Activated CD4-positive, alpha-beta T cell treated with anti-CD3 and anti-CD28 coated beads for 24 hours (primary cell): ENCODE data around the gene UBE3A.

ENCODE experiments used
- DNase-seq, 2 donors: peaks; one replicate each; pipeline ENCODE4 v3.0.0-alpha.2; 2020; ENCODE audit warnings: low read depth in 2 of 2

Gene UBE3A

DNA sequence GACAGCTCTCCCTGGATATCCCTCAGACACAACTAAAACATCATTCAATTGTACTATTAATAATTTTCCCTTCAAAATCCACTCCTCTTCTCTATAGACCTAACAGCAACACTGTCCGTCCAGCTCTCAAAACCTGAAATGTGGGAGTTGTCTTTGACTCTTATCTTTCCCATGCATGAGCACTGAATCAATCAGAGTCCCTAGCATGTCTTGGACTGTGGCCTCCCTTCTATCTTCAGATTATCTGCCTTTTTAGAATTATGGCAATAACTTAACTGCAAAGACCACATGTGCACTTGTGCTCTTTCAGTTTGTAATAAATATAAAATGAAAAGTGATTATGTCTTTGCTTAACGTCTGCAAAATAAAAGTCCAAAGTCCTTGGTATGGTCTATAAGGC is 107.0 kb downstream of the UBE3A start:
- no peak for DNase-seq

DNA sequence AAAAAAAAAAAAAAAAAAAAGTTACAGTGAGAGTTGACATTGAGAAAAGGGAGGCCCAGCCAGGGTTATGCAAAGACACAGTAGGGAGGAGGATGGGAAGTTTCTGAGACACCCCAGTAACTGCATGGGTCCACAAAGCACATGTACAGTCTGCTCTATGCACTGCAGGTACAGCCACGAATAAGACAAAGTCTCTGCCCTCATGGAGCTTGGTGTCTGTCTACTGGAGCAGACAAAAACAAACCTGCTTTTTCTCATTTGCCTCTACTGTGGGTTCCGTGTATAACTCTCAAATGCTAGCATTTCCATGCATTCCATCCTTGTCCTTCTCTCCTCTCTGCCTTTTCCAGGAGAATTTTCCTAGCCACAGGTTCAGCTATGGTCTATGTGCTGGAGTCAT is 107.4 kb downstream of the UBE3A start:
- DNase-seq, result no peak

DNA sequence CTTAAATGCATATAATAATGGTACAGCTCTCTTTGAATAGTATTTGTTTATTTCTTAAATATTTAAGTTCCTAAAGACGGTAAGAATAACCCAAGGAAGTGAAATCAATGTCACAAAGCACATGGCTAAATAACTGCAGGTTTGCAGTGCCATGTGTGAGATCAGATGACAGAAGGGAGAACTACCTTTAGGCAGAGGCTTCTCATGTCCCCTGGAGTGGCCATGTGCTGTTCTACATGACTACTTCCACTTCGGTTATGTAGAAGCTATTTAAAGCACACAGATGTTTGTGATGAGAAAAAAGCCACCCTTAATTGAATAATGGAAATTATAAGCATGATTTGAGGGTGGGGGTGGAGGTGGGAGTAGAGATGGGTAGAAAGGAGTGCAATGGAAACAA is 109.1 kb downstream of the UBE3A start:
- DNase-seq, result no peak

DNA sequence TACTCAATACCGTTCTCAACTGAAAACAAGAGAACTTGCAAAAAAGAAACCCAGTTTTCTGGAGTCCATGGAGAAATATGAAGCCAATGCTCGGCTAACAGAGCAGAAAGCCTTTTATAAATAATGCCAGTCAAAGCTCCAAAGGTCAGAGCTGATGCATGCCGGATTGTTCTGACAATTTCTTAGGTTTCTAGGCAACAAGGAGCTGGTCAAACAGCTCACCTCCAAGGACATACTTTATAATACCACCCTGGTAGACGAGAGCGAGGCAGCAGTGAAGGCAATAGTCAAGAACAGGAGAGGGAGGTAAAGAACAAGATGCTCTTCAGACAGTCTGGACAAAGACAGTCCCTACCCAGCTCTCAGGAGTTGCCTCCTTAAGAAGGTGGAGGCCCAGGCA is 111.1 kb downstream of the UBE3A start:
- DNase-seq, result no peak

DNA sequence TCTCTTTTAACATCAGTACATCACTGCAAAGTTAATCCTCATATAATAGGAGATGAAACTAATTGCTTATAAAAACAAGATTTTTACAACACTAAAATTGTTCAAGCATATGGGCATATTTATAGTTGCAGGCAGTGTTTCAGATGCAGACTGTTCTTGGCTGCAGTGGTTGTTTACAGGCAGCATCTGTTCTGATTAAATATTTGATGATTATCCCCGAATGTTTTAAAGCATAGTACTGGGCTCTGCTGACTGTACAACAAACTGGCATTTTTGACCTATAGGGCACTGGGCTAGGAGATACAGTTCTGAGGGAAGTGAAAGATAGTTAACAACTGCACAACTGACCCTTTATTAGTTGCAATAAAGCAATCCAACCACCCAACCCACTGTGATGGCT is 113.6 kb downstream of the UBE3A start:
- DNase-seq, result no peak

DNA sequence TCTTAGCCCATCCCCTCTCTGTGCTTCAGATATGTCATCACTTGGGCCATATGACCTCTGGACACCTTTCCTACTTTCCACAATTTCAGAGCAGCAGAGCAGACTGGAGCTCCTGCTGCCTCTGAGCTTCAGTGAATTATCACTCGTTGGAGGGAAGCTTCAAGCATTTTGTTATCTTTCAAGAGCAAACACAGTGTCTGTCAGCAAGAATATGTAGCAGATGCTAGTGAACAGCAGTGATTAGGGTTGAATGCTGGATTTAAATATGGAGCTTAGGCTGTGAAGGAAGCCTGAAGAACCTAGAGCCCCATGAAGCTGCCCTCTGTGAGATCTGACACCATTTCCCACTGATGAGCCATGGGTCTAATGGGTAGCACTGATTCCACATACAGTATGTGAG is 115.4 kb downstream of the UBE3A start:
- DNase-seq, result no peak

DNA sequence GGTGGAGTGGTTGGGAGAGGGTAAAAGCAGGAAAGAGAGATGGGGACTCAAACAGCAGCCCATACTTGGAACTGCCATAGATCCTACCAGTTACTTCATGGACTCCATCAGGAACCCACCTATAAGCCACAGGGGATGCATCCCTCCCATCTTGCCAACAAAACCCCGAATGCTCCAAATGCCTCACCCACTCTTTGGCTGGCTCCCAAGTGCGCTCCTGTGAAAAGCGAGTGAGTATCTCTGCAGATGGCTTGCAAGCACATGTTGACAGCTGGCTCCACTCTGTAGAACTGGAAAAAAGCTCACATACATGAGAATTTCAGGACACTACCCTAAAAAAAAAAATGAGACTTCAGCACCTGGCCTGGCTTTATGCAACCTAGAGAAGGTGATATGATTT is 151.0 kb downstream of the UBE3A start:
- no peak for DNase-seq
